HG02870 (cell line): Measurements from ENCODE around the gene TMEM44.
"Not testable (repeated sequence)": the region's sequence is repeated elsewhere in the genome, so short reads cannot be mapped to it uniquely, and the experiment has no call there.

Source experiments
- ATAC-seq: cut with Tn5 transposase; IDR thresholded peaks from one replicate; pipeline ENCODE4 v1.9.1; 2021; ENCODE audit warnings: mild to moderate bottlenecking, moderate library complexity; ENCODE audit not compliant: unreplicated experiment

The TMEM44 gene

DNA sequence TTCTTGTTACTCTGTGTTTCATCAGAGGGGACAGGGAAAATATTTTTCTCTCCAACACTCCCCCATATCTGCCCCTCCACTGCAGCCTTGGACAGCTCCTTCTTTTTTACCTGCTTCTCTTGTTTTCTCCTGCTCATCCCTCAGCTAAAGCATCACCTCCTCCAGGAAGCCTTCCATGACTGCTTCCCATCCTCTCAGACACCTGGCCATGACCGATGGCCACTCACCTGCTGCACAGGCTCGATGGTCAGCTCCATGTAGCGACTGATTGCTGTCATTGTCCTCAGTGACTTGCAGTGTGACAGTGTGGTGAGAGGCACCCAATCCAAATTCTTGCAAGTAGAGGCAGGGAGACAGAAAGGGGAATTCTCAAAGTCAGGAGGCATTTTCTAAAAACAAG is 22.5 kb downstream of the TMEM44 start:
- ATAC-seq = no peak

DNA sequence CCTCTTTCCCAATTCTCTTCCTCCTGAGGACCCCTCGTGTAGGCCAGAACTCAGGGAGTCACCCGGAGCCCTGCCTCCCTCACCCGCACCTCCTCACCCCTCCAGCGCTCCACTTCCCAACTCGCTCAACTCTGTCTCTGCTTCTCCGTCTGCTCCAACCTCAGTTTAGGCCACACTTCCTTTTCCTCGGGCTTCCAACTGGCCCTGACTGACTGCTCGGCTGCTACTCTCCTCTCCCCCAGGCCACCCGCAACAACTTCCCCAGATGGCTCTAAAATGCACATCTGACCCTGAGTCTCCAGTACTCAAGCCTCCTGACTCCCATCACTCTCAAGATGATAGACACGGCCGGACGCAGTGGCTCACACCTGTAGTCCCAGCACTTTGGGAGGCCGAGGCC is 23.6 kb downstream of the TMEM44 start:
- ATAC-seq = no peak

DNA sequence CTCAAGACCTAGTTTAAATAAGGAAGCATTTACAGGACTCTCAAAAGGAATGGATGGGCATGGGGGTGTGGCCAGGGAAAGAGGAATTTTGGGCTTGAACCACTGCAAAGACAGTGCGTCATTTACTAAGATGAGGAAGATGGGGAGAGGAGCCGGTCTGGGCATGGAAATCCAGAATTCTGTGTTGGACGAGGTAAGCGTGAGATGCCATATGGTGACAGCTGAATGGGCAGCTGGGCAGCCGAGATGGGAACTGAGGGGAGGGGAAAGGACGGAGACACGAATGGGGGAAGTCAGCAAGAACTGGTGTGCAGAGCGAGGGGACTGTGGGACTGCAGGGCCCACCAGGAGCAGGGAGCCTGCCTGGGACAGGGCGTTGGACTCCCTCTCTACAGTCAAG is 24.2 kb downstream of the TMEM44 start:
- ATAC-seq = no peak

DNA sequence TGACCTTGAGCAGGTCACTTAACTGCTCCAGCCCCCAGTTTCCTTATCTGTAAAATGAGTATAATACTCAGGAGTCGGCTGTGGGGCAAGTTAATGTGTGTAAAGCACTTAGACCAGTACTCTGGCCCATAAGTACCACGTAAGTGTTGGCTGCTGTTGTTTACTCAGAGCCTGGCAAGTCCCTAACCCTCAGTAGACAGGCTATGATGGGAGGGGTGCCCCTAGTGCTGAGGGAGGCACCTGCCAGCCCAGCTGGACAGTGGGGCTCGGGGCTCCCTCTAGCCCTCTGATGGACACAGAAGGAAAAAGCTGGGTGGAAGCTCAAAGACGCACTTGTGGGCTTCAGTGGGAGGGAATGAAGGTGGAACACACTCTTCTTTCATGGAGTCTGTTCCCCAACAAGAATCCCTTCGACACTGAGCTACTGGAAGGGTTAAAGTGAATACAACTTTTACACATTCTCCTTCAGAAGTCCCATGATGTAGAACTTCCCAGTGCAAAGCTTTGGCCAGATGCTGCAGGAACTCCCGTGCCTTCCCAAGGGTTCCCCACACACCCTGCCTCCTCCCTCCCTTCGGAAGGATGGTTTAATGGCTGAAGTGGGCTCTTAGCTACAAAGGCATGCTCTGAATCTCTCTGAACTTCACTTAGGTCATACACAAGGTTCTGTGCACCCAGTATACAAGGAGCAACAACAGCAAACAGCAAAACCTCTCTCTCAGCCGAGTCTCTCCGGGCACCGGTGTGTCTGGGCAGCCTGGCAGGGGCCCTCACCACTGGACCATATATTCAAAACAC is 25.4 kb downstream of the TMEM44 start:
- no peak for ATAC-seq

DNA sequence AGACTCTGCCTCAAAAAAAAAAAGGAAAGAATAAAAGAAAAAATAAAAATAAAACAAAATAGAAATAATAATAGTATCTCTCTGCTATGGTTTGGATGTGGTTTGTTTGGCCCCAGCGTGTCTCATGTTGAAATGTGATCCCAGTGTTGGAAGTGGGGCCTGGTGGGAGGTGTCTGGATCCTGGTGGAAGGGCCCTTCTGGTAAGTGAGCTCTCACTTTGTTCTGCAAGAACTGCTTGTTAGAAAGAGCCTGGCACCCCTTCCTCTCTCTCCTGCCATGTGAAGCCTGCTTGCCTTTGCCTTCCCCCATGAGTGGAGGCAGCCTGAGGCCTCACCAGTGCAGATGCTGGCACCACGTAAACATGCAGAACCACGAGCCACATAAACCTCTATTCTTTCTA is 26.3 kb downstream of the TMEM44 start:
- no peak for ATAC-seq

DNA sequence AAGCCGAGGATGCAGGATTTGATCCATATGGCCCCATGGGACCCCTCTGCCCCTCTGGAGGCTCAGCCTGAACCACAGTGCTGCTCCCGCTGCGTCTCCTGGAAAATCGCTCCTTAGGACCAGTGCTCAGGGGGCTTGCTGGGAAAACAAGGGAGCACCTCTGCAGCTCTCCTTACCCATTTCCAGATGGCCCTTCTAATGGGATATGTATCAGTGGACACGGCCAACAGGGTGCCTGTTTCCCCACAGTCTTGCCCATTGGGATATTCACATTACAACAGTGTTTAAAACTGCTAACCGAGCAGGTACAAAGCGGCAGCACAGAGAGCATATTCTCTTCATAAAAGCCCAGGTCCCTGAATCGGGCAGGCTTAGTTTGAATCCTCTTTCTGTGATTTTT is 27.1 kb downstream of the TMEM44 start:
- no peak for ATAC-seq

DNA sequence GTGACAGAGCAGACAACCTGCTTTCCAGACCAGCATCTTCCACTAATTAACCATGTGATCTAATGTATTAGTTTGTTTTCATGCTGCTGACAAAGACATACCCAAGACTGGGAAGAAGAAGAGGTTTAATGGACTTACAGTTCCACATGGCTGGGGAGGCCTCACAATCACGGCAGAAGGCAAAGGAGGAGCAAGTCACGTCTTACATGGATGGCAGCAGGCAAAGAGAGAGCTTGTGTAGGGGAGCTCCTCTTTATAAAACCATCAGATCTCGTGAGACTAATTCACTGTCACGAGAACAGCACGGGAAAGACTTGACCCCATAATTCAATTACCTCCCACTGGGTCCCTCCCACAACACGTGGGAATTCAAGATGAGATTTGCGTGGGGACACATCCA is 27.9 kb downstream of the TMEM44 start:
- not testable (repeated sequence) for ATAC-seq

DNA sequence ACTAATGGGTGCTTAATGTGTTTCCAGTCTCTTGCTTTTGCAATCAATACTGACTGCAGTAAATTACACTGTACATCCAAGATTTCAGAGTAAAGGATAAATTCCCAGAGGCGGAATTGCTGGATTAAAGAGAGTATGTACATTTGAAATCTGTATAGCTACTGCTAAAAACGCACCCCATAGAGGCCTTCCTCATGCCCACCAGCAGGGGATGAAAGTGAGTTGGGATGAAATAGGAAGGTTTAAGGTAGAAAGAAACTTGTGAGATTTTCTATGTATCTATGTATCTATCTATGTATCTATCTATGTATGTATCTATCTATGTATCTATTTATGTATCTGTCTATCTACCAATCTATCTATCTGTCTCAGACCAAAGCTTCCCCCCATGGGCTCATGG is 28.4 kb downstream of the TMEM44 start:
- ATAC-seq = no peak

DNA sequence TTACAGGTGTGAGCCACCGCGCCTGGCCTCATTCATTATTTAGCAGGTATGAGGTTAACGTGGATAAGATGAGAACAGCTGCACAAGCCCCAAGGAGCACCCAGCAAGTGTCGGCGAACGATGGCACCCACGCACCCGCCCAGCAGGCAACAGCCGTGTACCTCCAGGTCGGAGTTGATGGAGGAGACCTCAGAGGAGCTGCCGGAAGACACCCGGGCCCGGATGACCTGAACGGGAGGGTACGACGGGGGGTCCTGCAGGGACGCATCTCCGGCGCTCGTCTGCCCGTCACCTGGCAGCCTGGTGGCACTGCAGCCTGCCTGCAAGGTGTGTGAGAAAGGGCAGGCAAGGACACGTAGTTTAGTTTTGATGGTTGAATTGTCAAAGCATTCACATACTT is 29.1 kb downstream of the TMEM44 start:
- ATAC-seq = no peak

DNA sequence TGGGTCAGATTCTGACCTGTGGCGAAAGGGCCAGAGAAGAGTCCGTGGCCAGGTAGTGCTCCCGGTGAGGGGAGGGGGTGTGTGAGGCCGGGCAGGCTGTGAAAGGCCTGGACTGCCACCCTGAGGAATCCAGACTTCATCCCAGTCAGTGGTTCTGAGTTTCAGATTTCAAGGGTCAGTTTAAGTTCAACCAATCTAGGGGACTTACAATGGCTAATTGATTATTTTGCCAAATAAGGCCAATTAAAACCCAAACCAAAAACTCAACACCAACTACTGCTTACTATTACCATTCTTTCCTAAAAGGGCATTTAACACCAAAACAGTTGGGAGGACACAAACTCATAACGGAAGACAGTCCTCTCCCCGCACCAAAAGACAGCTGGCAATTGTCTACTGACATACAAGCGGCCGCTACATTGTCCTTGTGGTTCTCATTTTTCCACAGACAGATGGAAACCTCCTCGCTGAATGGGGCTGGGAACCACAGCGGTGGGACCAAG is 30.5 kb downstream of the TMEM44 start:
- no peak for ATAC-seq

DNA sequence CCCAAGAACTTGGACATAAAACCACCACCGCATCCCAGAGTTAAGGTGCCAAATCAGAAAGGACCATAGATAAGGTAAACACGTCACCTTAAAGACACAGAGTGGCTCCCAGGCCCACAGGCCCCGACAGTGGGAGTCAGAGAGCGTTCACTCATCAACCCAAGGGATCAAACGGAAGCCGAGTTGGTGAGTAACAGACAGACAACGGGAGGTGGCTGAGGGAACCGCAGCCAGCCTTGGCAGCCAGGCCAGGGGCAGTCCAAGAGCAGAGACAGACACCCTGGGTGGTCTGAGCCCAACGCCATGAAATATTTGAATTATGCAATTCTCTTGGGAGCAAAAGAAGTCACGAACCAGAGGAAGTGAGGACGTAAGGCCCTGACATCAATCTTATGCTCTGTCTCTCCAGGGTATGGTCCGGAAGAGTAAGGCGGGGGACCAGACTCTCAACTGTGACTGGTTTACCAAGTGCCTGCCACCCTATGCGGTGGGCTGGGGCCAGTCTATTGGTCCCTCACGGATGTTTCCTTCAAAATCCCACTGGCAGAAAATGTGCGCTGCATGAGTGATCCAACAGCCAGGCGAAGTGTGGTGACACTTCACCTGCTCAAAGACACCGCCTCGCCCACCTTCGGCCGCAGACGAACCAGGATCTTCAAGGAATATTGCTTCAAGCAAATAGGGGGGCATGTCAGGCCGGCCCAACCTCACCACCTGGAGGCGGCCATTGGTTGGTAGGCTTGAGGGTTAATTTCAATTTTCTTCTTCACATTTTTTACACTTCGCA is 34.3 kb downstream of the TMEM44 start:
- ATAC-seq = no peak

DNA sequence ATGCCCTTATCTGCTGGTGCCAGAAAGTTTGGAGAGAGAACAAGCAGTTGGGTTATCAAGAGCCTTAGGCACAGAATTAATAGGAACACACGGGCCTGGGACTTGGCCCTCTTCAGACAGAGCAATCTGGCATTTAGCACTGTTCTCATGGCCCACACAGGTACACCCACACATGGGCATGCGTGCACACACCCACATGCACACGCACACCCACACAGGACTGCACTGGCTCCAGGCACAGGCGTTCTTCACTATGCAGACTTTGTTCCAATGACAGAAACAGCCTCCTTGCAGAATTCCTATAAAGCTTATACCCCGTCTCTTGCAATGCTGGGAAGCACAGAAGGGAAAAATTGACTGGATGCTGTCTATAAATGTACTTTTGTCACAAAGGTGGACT is 36.3 kb downstream of the TMEM44 start:
- ATAC-seq = no peak

DNA sequence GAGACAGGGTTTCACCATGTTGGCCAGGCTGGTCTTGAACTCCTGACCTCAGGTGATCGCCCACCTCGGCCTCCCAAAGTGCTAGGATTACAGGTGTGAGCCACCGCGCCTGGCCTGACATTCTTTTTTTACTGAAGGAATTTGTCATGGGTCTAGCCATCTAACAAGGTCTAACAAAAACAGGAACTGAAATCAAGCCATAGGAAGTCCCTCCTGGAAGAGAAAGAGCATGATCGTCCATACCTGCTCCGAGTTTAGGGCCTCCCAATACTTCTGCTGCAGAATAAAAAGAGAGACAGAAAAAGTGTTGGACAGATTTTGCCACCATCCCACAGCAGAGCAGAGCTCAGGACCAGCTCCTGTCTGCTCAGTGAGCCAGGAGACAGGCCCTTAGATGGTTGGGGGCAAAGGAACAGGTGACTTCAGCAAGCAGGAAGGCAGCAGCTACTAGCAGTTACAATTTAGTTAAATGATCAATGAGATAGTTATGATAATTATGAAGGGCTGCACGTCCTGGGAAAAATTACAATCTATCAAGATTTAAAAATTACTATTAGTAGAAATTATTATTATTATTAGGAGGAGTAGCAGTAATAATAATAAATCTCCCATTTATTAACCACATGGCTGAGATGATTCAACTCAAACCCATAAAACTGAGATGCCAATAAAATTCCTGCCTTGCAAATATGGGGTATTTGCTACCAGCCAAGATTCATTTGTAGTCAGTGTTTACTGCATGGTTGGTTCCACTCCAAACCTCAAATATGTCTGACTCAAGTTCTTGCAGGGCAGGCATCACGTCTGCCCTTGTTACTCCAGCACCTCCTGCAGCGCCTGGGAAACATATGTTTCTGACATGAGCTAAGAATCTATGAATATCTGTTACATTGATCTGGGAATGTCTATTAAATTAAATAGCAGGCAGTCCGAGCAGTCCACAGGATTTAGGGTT is 40.1 kb downstream of the TMEM44 start:
- ATAC-seq = no peak

DNA sequence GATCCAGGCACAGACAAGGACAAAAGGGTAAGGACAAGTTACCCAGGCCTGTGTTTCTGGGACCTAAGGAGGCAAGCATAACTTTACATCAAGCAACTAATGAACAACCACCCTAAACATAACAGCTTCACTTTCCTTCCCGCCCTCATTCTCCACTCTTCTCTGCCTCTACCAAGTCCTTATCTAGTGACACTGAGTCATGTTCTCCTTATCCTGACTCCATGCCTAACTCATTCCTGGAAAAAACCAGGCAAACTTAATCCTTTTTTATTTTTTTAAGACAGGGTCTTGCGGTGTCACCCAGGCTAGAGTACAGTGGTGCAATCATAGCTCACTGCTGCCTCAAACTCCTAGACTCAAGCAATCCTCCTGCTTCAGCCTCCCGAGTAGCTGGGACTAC is 44.5 kb downstream of the TMEM44 start:
- no peak for ATAC-seq

DNA sequence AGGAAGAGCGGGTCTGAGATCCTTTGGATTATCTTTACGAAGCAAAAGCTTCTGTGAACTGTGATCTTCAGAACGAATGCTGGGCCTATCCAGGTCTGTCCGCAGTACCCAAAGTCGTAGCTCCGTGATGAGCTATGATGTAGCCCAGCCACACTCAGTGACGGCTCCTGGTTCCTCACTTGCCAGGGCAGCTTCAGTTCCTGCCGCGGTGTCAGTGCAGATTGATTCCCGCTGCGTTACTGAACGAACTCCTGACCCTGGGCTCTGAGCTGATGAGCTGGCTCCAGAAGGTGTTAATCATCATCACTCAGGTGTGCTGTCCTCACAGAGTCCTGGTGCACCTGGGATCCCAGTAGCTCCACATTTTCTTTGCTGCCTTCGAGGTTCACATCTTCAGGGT is 45.0 kb downstream of the TMEM44 start:
- ATAC-seq = no peak

DNA sequence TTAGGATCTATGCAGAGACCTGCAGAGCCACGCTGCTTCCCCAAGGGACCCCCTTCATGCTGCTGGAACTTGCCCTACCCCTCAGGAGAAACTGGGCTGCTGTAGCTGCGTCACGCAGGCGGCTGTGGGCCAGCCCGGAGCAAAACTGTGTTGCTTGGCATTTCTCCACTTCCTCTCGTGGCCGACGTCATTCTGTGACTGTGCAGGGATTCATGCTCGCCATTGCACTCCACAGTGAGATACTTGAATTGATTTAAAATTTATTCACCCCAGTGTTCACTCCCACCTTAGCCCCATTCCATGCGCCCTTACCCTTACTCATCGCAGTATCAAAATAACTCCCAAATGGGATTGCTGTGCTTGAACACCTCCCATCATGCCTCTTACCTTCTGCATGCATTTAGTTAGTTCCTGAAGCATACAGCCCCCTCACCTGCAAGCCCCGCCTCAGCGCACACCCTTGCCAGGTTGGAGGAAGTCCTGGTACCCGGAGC is 45.7 kb downstream of the TMEM44 start:
- no peak for ATAC-seq

DNA sequence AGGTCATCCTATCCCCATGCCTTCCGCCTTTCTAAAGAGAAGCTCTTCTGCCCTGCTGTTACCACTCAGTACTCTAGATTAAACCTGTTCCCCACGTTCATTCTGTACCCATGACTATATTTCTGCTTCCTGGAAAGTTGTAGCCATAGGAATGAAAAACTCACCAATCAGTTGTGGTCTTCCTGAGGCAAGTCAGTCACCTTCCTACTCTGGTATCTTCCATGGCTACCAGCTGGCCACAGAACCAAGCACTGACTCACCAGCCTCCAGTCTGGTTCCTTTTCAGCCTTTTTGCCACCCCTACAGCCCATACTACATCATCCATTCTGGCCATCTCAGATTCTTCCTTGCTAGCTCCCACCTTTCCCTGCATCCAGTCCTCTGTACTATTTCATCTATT is 46.4 kb downstream of the TMEM44 start:
- ATAC-seq = no peak

DNA sequence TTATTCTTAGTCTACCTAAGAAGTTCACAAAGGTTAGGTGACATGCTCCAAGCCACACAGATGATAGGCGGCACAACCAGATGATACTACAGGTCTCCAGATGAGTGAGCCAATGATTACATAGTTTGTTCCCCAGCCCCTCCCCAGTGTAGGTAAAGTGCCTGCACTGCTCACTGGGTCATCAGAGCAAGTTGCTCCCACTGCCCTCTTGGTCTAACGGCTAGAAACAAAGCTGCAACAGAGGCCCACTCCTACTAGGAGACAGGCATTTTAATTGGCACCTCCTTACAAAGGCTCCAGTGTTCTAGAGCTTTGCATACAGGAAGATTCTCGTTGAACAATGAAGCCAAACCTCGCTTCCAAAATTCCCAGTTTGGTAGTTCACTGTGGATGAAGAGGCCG is 47.3 kb downstream of the TMEM44 start:
- ATAC-seq = no peak

DNA sequence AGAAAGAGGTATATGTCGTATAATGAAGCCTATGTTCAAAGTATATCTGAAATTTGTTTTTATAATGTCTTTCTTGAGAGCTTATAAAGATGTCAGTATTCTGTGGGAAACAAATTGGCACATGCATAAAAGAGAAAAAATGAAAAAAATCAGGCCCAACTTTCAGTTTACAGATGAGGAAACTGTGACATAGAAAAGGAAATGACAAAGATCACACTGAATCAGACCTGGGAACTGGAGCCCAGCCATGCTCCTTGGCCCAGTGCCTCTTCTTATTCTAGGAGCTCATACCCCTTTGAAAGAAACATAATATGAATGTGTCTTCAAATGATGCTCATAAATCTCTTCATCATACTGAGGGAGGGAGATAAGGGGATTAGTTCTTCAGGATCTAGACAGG is 48.4 kb downstream of the TMEM44 start:
- ATAC-seq = no peak

DNA sequence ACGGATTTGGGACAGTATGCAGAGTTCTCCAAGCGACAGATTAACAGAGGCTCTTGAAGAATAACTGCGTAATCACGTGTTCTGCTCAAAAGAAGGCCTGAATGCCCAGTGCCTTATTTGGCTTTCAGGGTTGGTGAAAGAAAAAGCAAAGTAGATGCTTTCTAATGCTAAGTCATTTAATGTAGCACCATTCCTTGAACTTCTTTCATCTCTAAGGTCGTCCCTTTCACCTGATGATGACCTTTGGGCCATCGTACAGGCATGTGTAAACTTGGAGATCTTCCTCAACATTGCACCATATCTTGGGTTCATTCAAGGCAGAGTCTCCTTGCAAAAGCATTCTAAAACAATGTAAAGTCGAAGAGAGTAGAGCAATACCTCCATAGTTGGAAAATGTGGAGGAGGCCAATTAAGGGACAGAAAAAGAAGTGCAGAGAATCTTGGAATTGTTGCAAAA is 48.9 kb downstream of the TMEM44 start:
- no peak for ATAC-seq
